T-helper 9 cell (primary cell): ENCODE data around the gene FCRLA.
"Not testable (repeated sequence)": the region's sequence is repeated elsewhere in the genome, so short reads cannot be mapped to it uniquely, and the experiment has no call there.

Experiments used
- DNase-seq: peaks from one replicate; pipeline ENCODE4 v3.0.0-alpha.2; 2020

The FCRLA gene

GRCh38 chr1:161707503-161707902 lies 474 bp downstream of the FCRLA start:
- DNase-seq, result no peak

DNA sequence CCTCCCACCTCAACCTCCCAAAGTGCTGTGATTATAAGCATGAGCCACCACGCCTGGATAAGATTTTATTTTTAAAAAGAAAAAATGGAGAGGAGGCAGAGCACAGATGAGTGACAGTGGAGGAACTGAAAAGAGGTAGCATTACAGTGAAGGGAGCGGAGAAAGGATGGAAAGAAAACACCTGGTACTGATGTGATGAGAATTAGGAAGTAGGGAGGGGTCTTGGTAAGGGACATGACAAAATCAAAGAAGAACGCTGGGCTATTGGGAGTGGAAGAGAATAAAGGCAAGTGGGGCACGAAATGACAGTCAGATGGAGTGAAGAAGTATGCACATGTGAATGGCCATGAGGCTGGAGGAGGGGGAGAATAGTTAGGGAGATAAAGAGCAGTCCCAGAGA lies 2.3 kb downstream of the FCRLA start:
- no peak for DNase-seq

GRCh38 chr1:161710560-161710959 lies 3.5 kb downstream of the FCRLA start:
- DNase-seq, result no peak

- DNase-seq, result no peak
These were observed 11.7 kb downstream of the FCRLA start for GRCh38 chr1:161718559-161719324.

DNA sequence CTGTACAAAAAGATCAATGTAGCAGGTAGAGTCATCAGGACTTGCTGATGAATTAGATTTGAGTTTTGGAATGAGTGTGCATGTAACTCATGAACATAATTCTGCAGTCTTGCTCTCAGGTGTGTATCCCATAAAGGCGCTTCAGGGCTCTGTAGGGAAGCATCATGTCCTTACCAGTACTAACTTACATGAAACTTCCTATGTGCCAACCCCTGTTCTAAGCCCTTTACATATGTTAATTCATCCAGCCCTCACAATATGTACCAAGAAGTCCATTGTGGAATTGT lies 12.2 kb downstream of the FCRLA start:
- no peak for DNase-seq

- DNase-seq, result no peak
These were observed 13.4 kb downstream of the FCRLA start for GRCh38 chr1:161720422-161720821.

DNA sequence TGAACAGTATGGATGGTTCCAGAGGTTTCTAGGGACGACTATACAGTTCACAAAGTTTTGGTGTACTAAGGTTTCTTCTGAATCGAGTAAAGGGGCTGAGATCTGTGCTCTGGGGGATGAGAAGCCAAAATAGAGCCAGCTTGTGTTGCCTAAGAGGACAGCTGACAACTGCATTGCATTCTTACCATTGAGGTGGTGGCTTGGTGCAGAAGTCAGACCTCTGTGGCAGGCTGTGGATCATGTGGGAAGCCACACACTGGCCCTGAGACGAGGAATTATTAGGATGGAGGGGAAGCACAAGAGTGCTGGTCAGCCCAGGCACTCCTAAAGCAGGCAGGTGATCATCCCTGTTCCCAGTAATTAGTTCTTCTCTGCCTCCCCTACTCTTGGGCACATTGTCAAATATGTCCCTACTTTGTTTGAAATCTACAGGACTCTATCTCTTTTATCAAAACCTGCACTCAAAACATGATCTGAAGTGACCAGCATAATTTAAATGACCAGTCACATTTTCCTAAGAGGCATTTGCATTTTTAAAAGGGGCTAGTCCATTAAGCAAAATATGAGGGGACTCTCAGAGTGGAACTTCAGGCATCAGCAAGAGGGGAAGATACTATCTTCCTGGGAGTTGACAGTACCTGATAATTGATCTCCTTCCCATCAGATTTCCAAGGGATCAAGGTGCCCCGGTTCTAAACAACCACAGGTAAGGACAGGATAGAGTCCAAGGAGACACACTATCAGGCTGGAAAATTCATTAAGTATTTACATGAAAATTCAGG lies 14.1 kb downstream of the FCRLA start, which contains the start of gene FCRLB:
TSS of gene FCRLB (plus strand) at position 589 of the 782 bp plus-strand sequence. CDS start 1,129 bp downstream, outside the sequence.
- DNase-seq, result no peak

GRCh38 chr1:161721738-161722343 lies 14.8 kb downstream of the FCRLA start:
- no peak for DNase-seq

GRCh38 chr1:161722406-161722805 lies 15.4 kb downstream of the FCRLA start:
- DNase-seq, result no peak

- no peak for DNase-seq
These were observed 16.6 kb downstream of the FCRLA start for GRCh38 chr1:161723459-161724141.

GRCh38 chr1:161725258-161725907 lies 18.4 kb downstream of the FCRLA start:
- DNase-seq, result not testable (repeated sequence)

GRCh38 chr1:161725908-161726472 lies 19.0 kb downstream of the FCRLA start:
- peak; percentile 20 for DNase-seq

DNA sequence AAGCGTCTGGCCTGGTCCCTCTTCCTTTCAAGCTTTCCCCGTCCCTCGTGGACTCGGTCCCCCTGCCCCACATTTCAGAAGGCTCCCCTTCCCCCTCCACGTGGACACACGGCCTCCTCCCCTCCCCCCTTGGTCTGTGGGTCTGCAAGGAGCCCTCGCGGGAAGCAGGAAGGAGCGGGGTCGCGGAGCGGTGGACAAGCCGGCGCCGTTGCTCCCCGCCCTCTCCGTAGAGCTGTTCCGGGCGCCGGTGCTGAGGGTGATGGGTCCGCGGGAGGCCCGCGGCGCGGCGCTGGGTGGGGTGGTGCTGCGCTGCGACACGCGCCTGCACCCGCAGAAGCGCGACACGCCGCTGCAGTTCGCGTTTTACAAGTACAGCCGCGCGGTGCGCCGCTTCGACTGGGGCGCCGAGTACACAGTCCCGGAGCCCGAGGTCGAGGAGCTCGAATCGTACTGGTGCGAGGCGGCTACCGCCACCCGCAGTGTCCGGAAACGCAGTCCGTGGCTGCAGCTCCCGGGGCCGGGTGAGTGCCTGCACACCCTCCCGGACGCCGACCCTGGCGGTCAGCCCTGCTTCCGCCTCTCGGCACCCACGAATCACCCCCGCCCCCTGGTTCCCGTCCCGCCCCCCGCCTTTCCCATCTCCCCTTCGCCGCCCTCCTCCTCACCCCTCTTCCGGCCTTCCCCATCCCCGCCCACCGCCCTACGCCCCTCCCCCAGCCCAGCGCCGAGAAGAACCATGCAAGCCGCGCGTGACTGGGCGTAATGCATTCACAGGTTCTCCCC lies 19.6 kb downstream of the FCRLA start:
- peak; percentile 66 for DNase-seq

DNA sequence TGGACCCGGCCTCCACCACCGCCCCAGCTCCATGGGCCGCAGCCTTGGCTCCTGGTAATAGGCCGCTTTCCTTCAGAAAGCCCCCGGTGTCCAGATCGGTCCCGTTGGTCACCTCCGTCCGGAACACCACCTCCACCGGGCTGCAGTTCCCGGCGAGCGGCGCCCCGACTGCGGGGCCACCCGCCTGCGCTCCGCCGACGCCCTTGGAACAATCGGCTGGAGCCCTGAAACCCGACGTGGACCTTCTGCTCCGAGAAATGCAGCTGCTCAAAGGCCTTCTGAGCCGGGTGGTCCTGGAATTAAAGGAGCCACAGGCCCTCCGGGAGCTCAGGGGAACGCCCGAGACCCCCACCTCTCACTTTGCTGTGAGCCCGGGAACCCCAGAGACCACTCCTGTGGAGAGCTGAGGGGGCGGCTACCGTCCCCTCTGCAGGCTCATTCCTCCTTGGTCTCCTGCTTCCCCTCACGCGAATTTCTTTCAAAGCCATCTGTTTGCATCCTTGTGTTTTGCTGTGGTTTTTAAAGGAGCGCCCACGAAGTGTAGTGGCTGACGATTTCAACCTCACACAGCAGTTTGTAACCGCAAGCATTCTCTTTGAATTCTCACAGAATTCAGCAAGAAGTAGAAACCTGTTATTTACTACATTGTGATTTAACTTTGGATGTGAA lies 20.4 kb downstream of the FCRLA start:
- peak; percentile 20 for DNase-seq

GRCh38 chr1:161728376-161729226 lies 21.6 kb downstream of the FCRLA start:
- no peak for DNase-seq

- DNase-seq, result no peak
These were observed 23.1 kb downstream of the FCRLA start for GRCh38 chr1:161730050-161730564.

- no peak for DNase-seq
These were observed 24.2 kb downstream of the FCRLA start for GRCh38 chr1:161731241-161731640.

DNA sequence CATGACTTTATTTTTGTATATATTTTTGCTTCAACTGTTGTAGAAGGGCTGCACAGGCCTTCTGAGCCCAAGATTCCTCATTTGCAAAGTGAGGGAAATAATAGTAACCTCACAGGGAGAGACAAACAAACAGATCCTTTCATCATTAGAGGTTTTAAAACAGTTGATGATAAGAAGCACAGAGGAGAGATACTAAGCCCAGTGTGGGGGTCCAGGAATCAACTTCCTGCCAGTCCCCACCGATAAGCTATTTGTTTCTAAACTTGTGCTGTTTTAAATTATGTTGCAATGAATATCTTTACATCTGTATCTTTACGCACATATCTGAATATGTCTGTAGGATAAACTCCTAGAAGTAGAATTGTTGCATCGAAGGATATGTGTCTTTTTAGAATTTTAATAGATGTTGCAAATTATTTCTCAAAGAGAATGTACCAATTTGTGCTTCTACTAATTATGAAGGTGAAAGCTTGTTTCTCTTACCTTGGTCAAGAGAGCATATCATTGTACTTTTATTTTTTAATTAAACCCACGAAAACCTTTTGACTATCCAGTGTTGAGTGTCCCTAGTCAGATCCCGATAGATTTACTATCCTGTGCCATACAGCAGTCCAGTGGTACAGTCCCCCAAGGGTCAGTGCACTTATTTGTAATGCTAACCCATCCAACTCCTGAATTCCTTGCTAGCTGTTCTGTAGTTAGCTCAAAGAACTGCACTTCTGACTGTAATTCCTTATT lies 25.1 kb downstream of the FCRLA start:
- no peak for DNase-seq

DNA sequence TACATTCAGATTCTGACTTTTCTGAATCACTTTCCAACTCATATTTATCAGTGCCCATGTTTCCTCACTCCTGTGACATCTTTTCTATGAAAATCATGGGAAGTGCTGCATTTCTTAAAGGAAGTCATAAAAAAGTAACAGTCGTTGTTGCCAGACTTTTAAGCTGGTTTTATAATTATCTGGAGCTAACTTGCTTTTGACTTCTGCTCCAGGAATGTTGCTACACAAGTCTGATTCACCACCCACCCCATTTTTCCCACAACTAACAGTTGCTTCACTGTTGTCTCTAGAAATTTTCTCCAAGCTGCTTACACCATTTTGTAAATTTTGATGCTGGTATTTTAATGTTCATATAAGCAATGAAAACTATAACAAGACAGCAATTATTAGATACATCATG lies 26.5 kb downstream of the FCRLA start:
- no peak for DNase-seq
